ENCODE measurements around the gene FCF1.

DNA sequence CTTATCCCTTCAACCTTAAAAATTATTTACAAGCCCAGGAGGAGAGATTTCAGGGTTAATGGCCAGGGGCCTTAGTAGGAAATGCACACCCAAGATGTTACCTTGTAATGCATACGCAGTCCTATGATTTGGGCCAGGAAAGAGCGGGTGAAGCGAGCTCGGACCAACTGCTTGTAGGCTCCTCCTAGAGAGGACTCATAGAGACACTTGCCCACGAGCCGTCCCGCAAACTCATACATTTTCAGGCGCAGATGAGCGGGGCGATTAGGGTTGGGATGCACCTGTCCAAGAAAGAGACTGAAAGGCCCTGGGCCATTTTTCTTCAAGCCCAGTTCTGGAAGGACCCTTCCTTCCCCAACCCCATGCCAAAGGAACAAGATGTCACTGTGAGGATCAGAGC lies 43.1 kb upstream of the FCF1 start:
- TF ChIP-seq SUZ12 (IDR thresholded peaks at IDR 0.05), result no peak
- TF ChIP-seq SP1 (IDR thresholded peaks at IDR 0.05), result no peak
- no peak for TF ChIP-seq TARDBP (IDR thresholded peaks at IDR 0.05)
- no peak for TF ChIP-seq ZNF384 (IDR thresholded peaks at IDR 0.05)
